GM13976 (cell line): ENCODE data around the gene LIPT2.

Experiments used
- DNase-seq: peaks from one replicate; pipeline ENCODE4 v3.0.0; 2012; ENCODE audit warnings: low spot score
- in situ Hi-C: fragments of 300-500 bp; cut with MboI; formaldehyde crosslinking; loops from one replicate; pipeline ENCODE4 v1.12.0; 2022; ENCODE audit warnings: low sequenced_read_pairs, mixed read lengths, inconsistent platforms; ENCODE audit not compliant: unreplicated experiment
- TF ChIP-seq, protein P1 (sequence below): IDR thresholded peaks from 2 replicates; pipeline ENCODE4 v1.5.1; 2012; ENCODE audit warnings: borderline replicate concordance, mild to moderate bottlenecking; ENCODE audit not compliant: insufficient read depth; ENCODE audit errors: extremely low read depth, missing control alignments, control extremely low read depth

Gene LIPT2

DNA sequence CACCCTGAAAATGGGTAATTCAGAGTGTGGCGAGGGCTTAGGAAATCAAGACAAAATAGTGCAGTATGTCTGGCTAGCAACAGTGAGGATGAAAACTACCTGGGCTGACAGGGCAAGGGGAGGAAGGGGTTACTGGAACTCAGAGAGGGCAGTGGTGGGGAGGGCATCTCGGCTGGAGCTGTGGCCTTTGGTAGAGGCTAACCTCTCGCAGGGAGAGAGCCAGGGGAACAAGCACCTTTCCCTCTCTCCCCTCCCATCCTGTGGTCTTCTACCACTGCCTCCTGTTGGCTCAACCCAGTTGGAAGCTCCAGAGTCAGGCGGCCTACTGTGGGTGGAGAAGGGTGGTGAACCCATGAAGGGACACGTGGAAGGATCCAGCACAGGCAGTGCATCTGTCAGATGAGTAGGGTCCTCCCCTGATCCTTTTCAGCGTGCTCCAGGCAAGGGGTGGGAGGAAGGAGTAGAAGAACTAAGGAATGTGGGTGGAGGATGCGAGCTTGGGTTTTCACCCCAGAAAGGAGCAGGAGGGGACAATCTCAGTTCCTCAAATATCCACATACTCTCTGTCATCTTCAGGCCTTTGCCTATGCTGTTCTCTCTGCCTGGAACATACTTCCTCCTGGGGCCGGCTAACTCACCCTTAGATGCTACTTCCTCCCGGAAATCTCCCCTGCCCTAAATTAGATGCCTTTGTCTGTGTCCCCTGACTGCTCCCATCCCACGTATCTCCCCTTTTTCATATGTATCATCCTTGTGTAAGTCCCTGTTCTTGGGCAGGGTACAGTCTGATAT is 19.9 kb downstream of the LIPT2 start:
- DNase-seq: no peak
- TF ChIP-seq, protein P1, sequence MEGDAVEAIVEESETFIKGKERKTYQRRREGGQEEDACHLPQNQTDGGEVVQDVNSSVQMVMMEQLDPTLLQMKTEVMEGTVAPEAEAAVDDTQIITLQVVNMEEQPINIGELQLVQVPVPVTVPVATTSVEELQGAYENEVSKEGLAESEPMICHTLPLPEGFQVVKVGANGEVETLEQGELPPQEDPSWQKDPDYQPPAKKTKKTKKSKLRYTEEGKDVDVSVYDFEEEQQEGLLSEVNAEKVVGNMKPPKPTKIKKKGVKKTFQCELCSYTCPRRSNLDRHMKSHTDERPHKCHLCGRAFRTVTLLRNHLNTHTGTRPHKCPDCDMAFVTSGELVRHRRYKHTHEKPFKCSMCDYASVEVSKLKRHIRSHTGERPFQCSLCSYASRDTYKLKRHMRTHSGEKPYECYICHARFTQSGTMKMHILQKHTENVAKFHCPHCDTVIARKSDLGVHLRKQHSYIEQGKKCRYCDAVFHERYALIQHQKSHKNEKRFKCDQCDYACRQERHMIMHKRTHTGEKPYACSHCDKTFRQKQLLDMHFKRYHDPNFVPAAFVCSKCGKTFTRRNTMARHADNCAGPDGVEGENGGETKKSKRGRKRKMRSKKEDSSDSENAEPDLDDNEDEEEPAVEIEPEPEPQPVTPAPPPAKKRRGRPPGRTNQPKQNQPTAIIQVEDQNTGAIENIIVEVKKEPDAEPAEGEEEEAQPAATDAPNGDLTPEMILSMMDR: no peak
- in situ Hi-C loops: no loop called here

DNA sequence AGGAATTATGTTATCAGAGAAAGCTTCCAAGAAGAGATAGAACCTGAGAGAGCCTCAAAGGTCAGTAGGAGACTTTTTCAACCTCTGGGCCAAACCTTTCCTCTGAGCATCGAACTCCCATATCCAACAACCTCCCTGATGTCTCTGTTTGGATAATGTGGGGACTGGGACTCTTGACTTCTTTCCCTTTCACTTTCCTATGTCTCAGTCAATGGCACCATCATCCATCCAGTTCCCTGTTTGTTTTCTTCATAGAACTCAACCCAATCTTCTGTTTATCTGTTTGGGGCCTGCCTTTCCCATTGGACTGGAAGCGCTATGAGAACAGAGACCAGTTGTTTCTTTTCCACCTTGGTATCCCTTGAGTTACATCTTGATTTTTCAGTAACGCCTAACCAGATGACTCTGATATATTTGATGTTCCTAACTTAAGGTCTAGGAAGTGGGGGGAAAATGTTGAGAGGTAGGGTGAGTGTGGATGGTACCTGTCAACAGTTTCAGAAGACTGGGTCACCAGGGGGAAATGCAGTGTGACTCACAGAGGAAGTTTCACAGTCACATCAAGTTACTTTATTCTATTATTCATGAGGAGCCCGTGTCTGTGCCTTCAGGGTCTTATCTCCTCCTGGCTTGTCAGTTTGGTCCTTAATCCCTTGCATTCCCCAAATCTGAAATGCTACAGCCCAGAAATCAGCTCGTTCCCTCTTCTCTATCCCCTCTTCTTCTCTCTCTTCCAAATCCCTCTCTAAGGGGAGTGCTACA is 21.7 kb downstream of the LIPT2 start:
- TF ChIP-seq, protein P1: no peak
- no peak for DNase-seq
- in situ Hi-C loops: no loop called here

DNA sequence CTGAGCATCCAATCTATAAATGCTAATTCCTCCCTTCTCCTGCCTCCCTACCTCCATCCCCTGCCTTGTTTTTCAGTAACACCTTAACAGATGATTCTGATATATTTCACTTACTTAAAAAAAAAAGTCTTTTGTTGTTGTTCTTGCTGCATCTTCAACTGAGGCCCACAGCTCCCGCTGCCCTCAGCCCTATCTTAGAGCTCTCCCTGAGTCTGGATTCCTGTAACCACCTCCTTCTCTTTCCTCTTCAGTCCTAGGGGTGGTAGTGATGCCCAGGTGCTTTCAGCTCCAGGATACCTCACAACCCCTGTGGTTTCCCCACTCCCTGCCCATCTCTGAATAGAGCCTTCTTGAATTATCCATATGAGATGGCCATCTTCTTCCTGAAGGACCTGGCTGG is 22.5 kb downstream of the LIPT2 start:
- no peak for DNase-seq
- TF ChIP-seq, protein P1: no peak
- in situ Hi-C loops: no loop called here

DNA sequence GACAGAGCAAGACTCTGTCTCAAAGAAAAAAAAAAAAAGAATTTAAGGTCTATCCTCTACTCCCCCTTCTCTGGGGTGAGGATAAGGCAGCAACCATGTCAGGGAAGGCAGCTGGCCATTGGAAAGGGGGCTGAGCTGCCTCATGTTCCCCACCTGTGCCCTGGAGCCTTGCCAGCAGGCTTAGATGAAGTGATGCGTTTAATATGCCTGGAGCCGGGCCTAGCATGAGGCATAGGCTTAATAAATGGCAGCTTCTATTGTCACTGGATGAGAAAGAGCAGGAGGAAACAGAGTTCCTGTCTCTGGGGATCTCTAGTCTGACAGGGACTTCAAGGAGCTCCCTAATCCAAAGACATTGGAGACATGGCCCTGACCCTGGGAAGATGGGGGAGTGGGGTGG is 23.0 kb downstream of the LIPT2 start:
- DNase-seq: no peak
- TF ChIP-seq, protein P1: no peak
- in situ Hi-C loops: no loop called here

DNA sequence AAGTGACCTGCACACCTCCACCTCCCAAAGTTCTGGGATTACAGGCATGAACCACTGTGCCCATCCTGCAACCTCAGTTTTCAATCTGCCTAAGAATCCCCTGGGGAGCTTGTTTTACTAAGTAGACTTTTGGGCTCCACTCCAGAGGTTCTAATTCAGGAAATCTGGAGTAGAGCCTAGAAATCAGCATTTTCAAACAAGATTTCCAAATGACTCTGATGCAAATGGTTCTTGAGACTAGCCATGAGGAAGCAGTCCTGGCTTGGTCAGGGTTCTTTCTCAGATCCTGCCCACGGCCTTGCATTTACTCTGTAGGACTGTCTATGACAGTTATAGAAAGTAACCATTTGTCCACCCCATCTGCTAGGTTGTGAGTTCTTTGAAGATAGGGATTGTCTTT is 24.6 kb downstream of the LIPT2 start:
- DNase-seq: no peak
- TF ChIP-seq, protein P1: no peak
- in situ Hi-C loops: no loop called here

DNA sequence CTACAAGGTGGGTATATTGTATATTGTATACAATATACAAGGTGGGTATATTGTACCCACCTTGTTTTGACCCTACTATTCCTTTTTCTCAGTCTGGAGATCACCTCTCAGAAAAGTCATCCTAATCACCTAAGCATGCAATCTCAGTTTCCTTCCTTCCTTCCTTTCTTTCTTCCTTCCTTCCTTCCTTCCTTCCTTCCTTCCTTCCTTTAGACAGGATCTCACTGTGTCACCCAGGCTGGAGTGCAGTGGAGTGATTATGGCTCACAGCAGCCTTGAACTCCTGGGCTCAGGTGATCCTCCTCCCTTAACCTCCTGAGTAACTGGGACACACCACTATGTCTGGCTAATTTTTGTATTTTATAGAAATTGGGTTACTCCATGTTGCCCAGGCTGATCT is 25.0 kb downstream of the LIPT2 start:
- TF ChIP-seq, protein P1: no peak
- no peak for DNase-seq
- in situ Hi-C loops: no loop called here
